ENCODE measurements around the gene RD3L.
"Not testable (repeated sequence)": the region's sequence is repeated elsewhere in the genome, so short reads cannot be mapped to it uniquely, and the experiment has no call there.

Gene RD3L

DNA sequence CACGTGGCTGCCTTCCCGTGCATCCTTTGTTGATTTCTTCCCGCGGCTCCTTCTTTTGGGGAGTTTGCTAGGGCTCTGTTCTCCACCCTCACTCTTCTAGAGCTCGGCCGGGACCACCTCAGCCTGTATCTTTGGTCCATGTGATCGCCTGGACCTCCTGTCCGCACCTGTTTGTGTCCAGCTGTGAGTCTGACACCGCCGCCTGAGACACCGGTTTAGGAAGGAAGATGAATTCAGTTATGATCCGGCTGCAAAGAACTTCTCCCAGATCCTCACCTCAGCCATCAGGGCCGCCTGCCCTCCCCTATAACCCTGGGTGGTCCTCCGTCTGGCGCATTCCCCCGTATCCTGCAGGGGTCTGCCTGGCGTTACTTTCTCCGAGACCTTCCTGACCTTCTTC is 14.8 kb downstream of the RD3L start:
- no peak for DNase-seq

- DNase-seq, result no peak
Measured at GRCh38 chr14:103925316-103925715, 17.0 kb downstream of the RD3L start.

GRCh38 chr14:103923863-103924262 is 18.5 kb downstream of the RD3L start:
- DNase-seq, result no peak

DNA sequence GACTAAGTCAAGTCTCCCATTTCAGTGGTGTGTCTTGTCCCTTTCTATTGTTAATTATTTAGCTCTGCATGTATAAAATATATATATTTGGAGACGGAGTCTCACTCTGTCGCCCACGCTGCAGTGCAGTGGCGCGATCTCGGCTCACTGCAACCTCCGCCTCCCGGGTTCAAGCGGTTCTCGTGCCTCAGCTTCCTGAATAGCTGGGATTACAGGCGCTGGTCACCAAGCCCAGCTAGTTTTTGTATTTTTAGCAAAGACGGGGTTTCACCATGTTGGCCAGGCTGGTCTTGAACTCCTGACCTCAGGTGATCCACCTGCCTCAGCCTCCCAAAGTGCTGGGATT is 20.5 kb downstream of the RD3L start:
- not testable (repeated sequence) for DNase-seq

GRCh38 chr14:103920981-103921854 is 21.1 kb downstream of the RD3L start:
- peak; percentile 95 for DNase-seq

- no peak for DNase-seq
Measured at GRCh38 chr14:103916636-103917262, 25.6 kb downstream of the RD3L start.

GRCh38 chr14:103915616-103916015 is 26.7 kb downstream of the RD3L start:
- no peak for DNase-seq

GRCh38 chr14:103910984-103911383 is 31.3 kb downstream of the RD3L start:
- no peak for DNase-seq

GRCh38 chr14:103910262-103910935 is 31.9 kb downstream of the RD3L start:
- DNase-seq, result peak; percentile 98

DNA sequence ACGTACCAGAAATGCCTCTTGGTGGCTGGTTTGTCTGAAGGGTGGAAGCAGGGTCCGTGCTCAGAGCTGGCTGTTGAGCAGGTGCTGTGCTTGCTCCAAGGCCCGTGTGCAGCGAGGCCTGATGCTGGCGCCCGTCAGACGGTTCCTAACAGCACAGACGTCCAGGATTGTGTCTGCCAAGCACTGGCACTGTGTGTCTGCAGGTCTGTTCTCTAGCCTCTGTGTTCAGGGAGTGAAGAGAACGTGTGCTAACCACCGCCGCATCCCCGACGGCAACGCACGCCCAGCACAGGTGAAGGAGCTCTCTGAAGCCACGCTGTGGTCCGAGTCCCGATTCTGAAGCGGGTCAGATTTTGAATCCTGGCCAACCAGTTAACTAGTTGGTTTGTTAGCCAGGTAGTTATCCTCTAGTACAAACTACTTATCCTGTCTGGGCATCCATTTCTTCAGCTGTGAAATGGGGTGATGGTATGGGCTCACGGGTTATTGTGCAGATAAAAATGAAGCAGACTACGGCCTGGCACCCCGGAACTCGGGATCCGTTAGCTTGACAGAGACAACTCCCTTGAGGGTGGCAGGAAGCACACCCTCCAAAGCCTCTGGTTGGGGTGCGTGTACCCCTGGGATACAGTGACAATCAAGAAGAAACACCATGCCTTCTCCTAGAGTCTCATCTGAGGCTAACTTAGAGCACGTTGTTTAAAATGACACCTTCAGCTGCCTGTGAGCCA is 32.6 kb downstream of the RD3L start:
- no peak for DNase-seq

GRCh38 chr14:103908580-103908979 is 33.7 kb downstream of the RD3L start:
- no peak for DNase-seq

GRCh38 chr14:103905842-103906456 is 36.4 kb downstream of the RD3L start:
- DNase-seq, result no peak

DNA sequence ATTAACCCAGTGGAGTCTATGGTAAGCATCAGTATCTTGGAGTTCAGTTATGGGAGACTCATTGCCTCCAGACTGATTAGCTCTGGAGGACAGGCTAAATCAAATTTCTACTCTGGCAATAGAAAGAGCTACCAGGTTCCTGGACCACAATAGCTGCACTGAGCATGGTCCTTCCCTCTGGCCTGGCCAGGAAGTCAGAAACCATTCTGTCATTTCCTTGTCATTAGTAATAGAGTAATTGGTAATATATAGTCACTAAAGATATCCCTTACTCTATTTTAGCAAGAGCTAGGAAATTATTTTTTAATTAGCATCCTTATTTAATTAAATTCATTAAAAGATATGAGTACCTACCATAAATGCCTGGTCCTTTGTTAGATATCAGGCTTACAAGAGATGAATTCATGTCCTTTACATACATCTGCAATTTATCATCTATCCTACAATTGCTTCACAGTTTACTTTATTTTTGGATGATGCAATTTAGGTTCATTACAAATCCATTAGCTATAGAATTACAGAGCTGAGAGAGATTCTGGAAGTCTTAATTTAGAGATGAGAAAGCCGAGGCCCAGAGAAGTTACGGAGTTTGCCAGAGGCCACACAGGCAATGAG is 37.7 kb downstream of the RD3L start:
- DNase-seq, result no peak

GRCh38 chr14:103899833-103900232 is 42.5 kb downstream of the RD3L start:
- DNase-seq, result no peak

GRCh38 chr14:103899316-103899715 is 43.0 kb downstream of the RD3L start:
- DNase-seq, result no peak

- no peak for DNase-seq
Measured at GRCh38 chr14:103898711-103899110, 43.6 kb downstream of the RD3L start.

DNA sequence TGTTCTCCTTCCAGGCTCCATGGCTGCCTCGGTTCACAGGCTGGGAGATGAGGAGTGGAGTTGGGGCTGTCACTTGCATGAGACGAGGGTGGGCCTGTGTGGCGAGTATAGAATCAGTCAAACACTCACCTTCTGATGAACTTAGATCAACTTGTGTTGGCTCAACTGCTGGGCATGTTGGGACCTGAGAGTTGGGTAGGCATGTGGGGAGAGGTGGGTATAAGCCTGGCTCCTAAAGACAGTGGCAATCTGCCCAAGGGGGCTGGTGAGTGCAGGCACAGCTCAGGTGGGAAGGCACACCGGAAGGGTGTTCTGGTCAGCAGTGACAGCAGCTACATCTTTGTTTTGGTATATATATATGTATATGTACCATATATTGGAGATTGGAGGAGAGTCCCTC is 44.1 kb downstream of the RD3L start:
- no peak for DNase-seq

DNA sequence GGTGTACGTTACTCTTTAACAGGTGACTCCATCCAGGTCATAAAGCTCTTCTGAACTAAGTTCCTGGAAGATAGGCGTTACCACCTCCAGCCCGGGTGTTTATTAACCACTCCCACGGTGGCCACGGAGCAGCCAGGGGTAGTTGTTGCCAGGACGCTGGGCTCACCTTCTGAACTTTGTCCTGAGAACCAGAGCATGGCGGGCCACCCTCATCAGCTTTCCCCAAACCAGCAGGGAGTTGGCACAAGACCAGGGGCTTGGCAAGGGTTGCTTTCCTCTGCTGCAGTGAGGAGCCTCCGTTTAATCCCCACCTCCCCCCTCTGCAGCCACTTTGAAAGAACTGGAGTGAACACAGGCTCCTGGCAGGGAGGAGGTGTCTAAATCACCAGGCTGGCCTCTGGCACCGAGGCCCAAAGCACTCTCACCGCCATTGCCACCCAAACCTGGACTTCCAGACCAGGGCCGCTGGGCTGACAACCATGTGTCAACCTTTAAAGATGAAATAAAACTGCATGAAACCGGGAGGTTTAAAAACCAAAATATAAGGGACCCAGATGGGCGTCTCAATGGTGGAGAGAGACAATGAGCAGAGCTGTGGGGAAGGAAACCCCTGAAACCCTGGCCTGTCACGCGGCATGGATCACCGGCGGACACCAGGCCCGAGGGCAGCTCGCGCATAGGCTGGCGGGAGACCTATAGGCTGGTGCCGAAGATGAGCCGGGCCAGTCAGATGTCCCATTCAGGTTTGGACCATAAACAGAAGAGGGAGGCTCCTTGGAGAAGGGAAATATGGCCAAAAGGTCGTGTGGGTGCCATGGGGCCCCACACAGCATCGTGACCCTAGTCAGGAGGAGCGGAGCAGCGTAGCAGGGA is 45.0 kb downstream of the RD3L start:
- DNase-seq, result peak; percentile 81

DNA sequence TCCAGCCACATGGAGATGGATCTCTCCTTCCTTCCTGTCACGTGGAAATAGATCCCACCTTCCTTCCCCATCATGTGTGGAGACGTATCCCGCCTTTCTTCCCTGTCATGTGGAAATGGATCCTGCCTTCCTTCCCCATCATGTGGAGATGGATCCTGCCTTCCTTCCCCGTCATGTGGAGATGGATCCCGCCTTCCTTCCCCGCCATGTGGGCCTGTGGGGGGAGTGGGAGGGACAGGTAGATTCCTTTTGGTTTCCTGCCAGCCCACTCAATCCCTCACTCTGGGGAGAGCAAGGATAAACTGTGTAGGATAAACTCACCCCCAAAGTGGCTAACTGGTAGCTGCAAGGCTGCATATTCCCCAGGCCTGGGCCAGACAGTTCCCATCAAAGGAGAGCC is 45.8 kb downstream of the RD3L start:
- DNase-seq, result no peak

- DNase-seq, result no peak
Measured at GRCh38 chr14:103894723-103895059, 47.6 kb downstream of the RD3L start.

DNA sequence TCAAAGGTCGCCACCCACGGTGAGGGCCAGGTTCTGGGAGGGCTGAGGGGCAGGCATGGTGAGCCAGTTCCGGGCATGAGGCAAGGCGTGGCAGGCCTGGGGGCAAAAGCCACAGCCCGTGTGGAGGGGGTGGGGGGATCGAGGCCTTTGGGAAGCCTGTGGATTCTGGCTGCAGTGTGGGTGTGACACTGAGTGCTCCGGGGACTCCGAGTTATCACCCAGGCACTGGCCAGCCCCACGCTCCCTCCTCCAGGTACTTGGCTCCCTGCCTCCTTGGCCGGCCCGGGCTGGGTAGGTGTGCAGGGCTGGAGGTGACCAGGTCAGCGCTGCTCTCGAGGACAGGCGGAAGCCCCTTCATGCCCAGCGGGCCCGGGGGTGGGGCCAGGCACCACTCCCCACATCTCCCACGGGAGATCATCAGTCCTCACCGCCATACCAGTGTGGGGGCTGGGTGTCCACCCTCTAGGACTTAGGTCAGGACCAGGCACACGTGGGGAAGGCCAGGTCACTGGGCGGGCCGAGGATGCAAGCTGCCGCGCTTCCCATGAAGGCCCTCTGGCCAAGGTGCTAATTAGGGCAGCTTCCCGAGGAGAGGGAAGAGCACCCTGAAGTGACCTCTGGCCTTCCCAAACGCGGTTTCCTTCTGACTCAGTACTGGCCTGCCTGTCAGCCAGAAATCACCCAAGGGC is 48.2 kb downstream of the RD3L start:
- DNase-seq, result no peak
